ENCODE measurements around the gene SNX20.

- TF ChIP-seq CTCF (IDR thresholded peaks at IDR 0.05; ENCODE audit: low read depth, low read length) = no peak
- TF ChIP-seq EZH2phosphoT487 (IDR thresholded peaks at IDR 0.05; ENCODE audit: low read depth) = no peak
Measured at GRCh38 chr16:50659806-50660205, 21.3 kb downstream of the SNX20 start.

Data from OCI-LY3 (cell line).